Measurements from ENCODE around the gene PPP2R1B. TPM values are rescaled to one million over a fixed set of nuclear protein-coding genes. Genes with fewer than 3 reads are reported as not detected.

PPP2R1B gene
- total and polyA plus RNA-seq, 8 donors, result 26.4 to 31.5 (median 29.4) TPM

- Histone ChIP-seq H3K9me3 (no peaks in the 10 kb centered on the region), H3K27ac (no peak overlapping the region), H3K36me3 (peaks cover 0 to 29% of the 10 kb centered on the region in 2 donors), H3K27me3 (no peaks in the 10 kb centered on the region), H3K4me1 (no peaks in the 10 kb centered on the region), H3K4me3 (no peak overlapping the region)
- intact Hi-C loops (cut with DNase I), result no loop called here
- no peak for DNase-seq
- no peak for TF ChIP-seq CTCF (IDR thresholded peaks at IDR 0.05)
- ATAC-seq, result no peak
Measured at GRCh38 chr11:111688013-111688412, 78.2 kb downstream of the PPP2R1B start.

- ATAC-seq (no peak), DNase-seq (no peak)
- H3K4me1 ChIP-seq, result no peaks in the 10 kb centered on the region
- H3K36me3 ChIP-seq, result peaks cover 0 to 22% of the 10 kb centered on the region in 2 donors
- no peaks in the 10 kb centered on the region for H3K27me3 ChIP-seq
- no peaks in the 10 kb centered on the region for H3K9me3 ChIP-seq
- no peak overlapping the region for H3K4me3 ChIP-seq
- intact Hi-C loops (cut with DNase I), result no loop called here
- TF ChIP-seq CTCF (IDR thresholded peaks at IDR 0.05), result no peak
- H3K27ac ChIP-seq, result no peak overlapping the region
Measured at GRCh38 chr11:111684251-111684650, 81.9 kb downstream of the PPP2R1B start.

GRCh38 chr11:111683806-111684205 lies 82.4 kb downstream of the PPP2R1B start:
- Histone ChIP-seq H3K4me3 (no peak overlapping the region), H3K36me3 (peaks cover 0 to 18% of the 10 kb centered on the region in 2 donors), H3K4me1 (no peaks in the 10 kb centered on the region), H3K9me3 (no peaks in the 10 kb centered on the region), H3K27ac (no peak overlapping the region), H3K27me3 (no peaks in the 10 kb centered on the region)
- ATAC-seq (no peak), DNase-seq (no peak)
- intact Hi-C loops (cut with DNase I), result no loop called here
- TF ChIP-seq CTCF (IDR thresholded peaks at IDR 0.05), result no peak

GRCh38 chr11:111680486-111681175 lies 85.6 kb downstream of the PPP2R1B start:
- Histone ChIP-seq H3K27ac (no peak overlapping the region), H3K4me3 (no peak overlapping the region), H3K9me3 (no peaks in the 10 kb centered on the region), H3K4me1 (no peaks in the 10 kb centered on the region), H3K27me3 (no peaks in the 10 kb centered on the region), H3K36me3 (peaks cover 0 to 8% of the 10 kb centered on the region in 2 donors)
- intact Hi-C loops (cut with DNase I), result no loop called here
- no peak for DNase-seq
- no peak for TF ChIP-seq CTCF (IDR thresholded peaks at IDR 0.05)
- no peak for ATAC-seq

Other genes with a start within 250 kb of the PPP2R1B start
- 10 to 100 TPM in 1 of 2 donors, 1 to 10 TPM in 1; 9.6 to 19.8 TPM for gene LAYN, start 225.7 kb downstream of the PPP2R1B start, total RNA-seq
- 10 to 100 TPM; 12.3 to 18.2 (median 15.9) TPM for gene LAYN, start 225.7 kb downstream of the PPP2R1B start, polyA plus RNA-seq (ENCODE audit: insufficient read length in 6 of 6)
- gene SIK2, start 163.9 kb downstream of the PPP2R1B start, total RNA-seq, result 10 to 100 TPM; 23.3 to 32.3 TPM
- gene SIK2, start 163.9 kb downstream of the PPP2R1B start, polyA plus RNA-seq (ENCODE audit: insufficient read length in 6 of 6), result 10 to 100 TPM; 28.3 to 35.1 (median 31.1) TPM
- 10 to 100 TPM; 27.5 to 31.2 TPM for gene ALG9, start 105.2 kb upstream of the PPP2R1B start, total RNA-seq
- 10 to 100 TPM; 43.4 to 51.0 (median 48.1) TPM for gene ALG9, start 105.2 kb upstream of the PPP2R1B start, polyA plus RNA-seq (ENCODE audit: insufficient read length in 6 of 6)
- gene FDXACB1, start 112.8 kb upstream of the PPP2R1B start, total RNA-seq, result 1 to 10 TPM; 1.7 to 4.1 TPM
- 1 to 10 TPM; 4.3 to 5.5 (median 4.9) TPM for gene FDXACB1, start 112.8 kb upstream of the PPP2R1B start, polyA plus RNA-seq (ENCODE audit: insufficient read length in 6 of 6)
- gene CFAP68, start 113.2 kb upstream of the PPP2R1B start, total RNA-seq, result 10 to 100 TPM; 20.4 to 20.9 TPM
- 10 to 100 TPM; 36.1 to 46.7 (median 38.6) TPM for gene CFAP68, start 113.2 kb upstream of the PPP2R1B start, polyA plus RNA-seq (ENCODE audit: insufficient read length in 6 of 6)
- 10 to 100 TPM; 41.5 to 89.2 TPM for gene CRYAB, start 145.4 kb upstream of the PPP2R1B start, total RNA-seq
- gene CRYAB, start 145.4 kb upstream of the PPP2R1B start, polyA plus RNA-seq (ENCODE audit: insufficient read length in 6 of 6), result 10 to 100 TPM; 26.7 to 36.0 (median 32.1) TPM
- gene HSPB2, start 146.3 kb upstream of the PPP2R1B start, total RNA-seq, result 1 to 10 TPM; 3.7 to 4.6 TPM
- gene HSPB2, start 146.3 kb upstream of the PPP2R1B start, polyA plus RNA-seq (ENCODE audit: insufficient read length in 6 of 6), result 1 to 10 TPM; 3.7 to 7.2 (median 5.1) TPM
- gene C11orf52, start 152.5 kb upstream of the PPP2R1B start, total RNA-seq, result 10 to 100 TPM in 1 of 2 donors, 1 to 10 TPM in 1; 6.2 to 15.6 TPM
- gene C11orf52, start 152.5 kb upstream of the PPP2R1B start, polyA plus RNA-seq (ENCODE audit: insufficient read length in 6 of 6), result 1 to 10 TPM; 5.7 to 9.5 (median 9.1) TPM
- gene DIXDC1, start 171.0 kb upstream of the PPP2R1B start, total RNA-seq, result 10 to 100 TPM; 10.9 to 11.1 TPM
- 10 to 100 TPM; 21.5 to 32.2 (median 25.7) TPM for gene DIXDC1, start 171.0 kb upstream of the PPP2R1B start, polyA plus RNA-seq (ENCODE audit: insufficient read length in 6 of 6)